GM12892 (cell line): ENCODE results near the gene KRIT1.
"Not testable (repeated sequence)": the region's sequence is repeated elsewhere in the genome, so short reads cannot be mapped to it uniquely, and the experiment has no call there.

Experiments used
- DNase-seq: peaks from one replicate; pipeline ENCODE4 v3.0.0; 2011; ENCODE audit not compliant: insufficient read length
- FAIRE-seq: peaks from 2 replicates; lab custom pipeline; 2011; peaks lifted over from hg19 to GRCh38; lab: Jason Lieb, UNC
- POLR2A ChIP-seq: IDR thresholded peaks from 2 replicates; pipeline ENCODE4 v1.6.1; 2011; ENCODE audit warnings: low read depth, low read length, control low read depth
- POLR2AphosphoS5 ChIP-seq: IDR thresholded peaks from 2 replicates; pipeline ENCODE4 v1.6.1; 2011; ENCODE audit warnings: low read depth, low read length, control low read depth
- TAF1 ChIP-seq: IDR thresholded peaks from 2 replicates; pipeline ENCODE4 v1.6.1; 2011; ENCODE audit warnings: low read depth, mild to moderate bottlenecking, control low read depth, low read length, borderline replicate concordance

The KRIT1 gene

GRCh38 chr7:92178928-92179924 lies 66.5 kb downstream of the KRIT1 start, which contains the start of gene LRRD1:
Gene LRRD1 (minus strand): TSS chr7:92179142. CDS start chr7:92165202, 13,940 bp downstream.
- TF ChIP-seq TAF1 = no peak
- TF ChIP-seq POLR2A = no peak
- TF ChIP-seq POLR2AphosphoS5 = no peak
- peak; percentile 58 for FAIRE-seq
- DNase-seq = peak; percentile 67

- DNase-seq (no peak), FAIRE-seq (no peak)
- no peak for TF ChIP-seq POLR2AphosphoS5
Observed at GRCh38 chr7:92177362-92177761, 68.4 kb downstream of the KRIT1 start.

GRCh38 chr7:92169529-92169928 lies 76.2 kb downstream of the KRIT1 start:
- not testable (repeated sequence) for FAIRE-seq, DNase-seq

- TF ChIP-seq POLR2AphosphoS5 = no peak
- TF ChIP-seq POLR2A = no peak
- no peak for TF ChIP-seq TAF1
- no peak for DNase-seq
- FAIRE-seq = no peak
Observed at GRCh38 chr7:92161271-92161670, 84.4 kb downstream of the KRIT1 start.

- DNase-seq = no peak
- FAIRE-seq = peak; percentile 61
- no peak for TF ChIP-seq TAF1
- TF ChIP-seq POLR2A = no peak
- no peak for TF ChIP-seq POLR2AphosphoS5
Observed at GRCh38 chr7:92158660-92159575, 86.8 kb downstream of the KRIT1 start.

GRCh38 chr7:92156990-92157389 lies 88.7 kb downstream of the KRIT1 start:
- FAIRE-seq (no peak), DNase-seq (no peak)
- TF ChIP-seq POLR2AphosphoS5 (no peak), POLR2A (no peak), TAF1 (no peak)

- FAIRE-seq (no peak), DNase-seq (no peak)
- TF ChIP-seq POLR2A = no peak
- no peak for TF ChIP-seq TAF1
- TF ChIP-seq POLR2AphosphoS5 = no peak
Observed at GRCh38 chr7:92155108-92155739, 90.5 kb downstream of the KRIT1 start.

- no peak for TF ChIP-seq POLR2A
- FAIRE-seq (no peak), DNase-seq (no peak)
Observed at GRCh38 chr7:92150450-92151017, 95.2 kb downstream of the KRIT1 start.

- TF ChIP-seq TAF1 (no peak), POLR2A (no peak), POLR2AphosphoS5 (no peak)
- no peak for FAIRE-seq
- DNase-seq = no peak
Observed at GRCh38 chr7:92149736-92150239, 95.9 kb downstream of the KRIT1 start.
